Calu3 (cell line): ENCODE measurements around the gene CWC22. TPM values are rescaled to one million over a fixed set of nuclear protein-coding genes. Genes with fewer than 3 reads are reported as not detected.

Experiments
- BruUV-seq: library from RNA; stranded (reverse); fragments of 400-500 nt; replicated peaks from 2 replicates; lab custom pipeline; 2021; lab: Mats Ljungman, UMichigan
- CTCF ChIA-PET: fragments of 300-600 bp; sonication (Branson Sonifier 250); formaldehyde crosslinking; loops from one replicate; lab custom pipeline; 2022; ENCODE audit warnings: antibody characterized with exemption; lab: Charles Lee
- DNase-seq: peaks from one replicate; pipeline ENCODE4 v3.0.0; 2022
- H3K27ac Mint-ChIP-seq: one replicate; pipeline ENCODE4 v1.8.0; 2022; ENCODE audit warnings: mixed read lengths; ENCODE audit not compliant: unreplicated experiment
- H3K27me3 Mint-ChIP-seq: one replicate; pipeline ENCODE4 v1.8.0; 2022; ENCODE audit warnings: mixed read lengths; ENCODE audit not compliant: unreplicated experiment
- H3K36me3 Mint-ChIP-seq: one replicate; pipeline ENCODE4 v1.8.0; 2022; ENCODE audit warnings: mild to moderate bottlenecking, moderate library complexity, mixed read lengths; ENCODE audit not compliant: insufficient read depth, unreplicated experiment
- H3K4me1 Mint-ChIP-seq: one replicate; pipeline ENCODE4 v1.8.0; 2022; ENCODE audit warnings: mild to moderate bottlenecking, low read depth, mixed read lengths; ENCODE audit not compliant: unreplicated experiment
- H3K4me3 Mint-ChIP-seq: one replicate; pipeline ENCODE4 v1.8.0; 2022; ENCODE audit warnings: mild to moderate bottlenecking, low read depth, moderate library complexity, mixed read lengths; ENCODE audit not compliant: unreplicated experiment
- H3K9me3 Mint-ChIP-seq: one replicate; pipeline ENCODE4 v1.8.0; 2022; ENCODE audit warnings: low read depth, mixed read lengths; ENCODE audit not compliant: unreplicated experiment
- CTCF ChIP-seq: fragments of 200-600 bp; IDR thresholded peaks from one replicate; pipeline ENCODE4 v1.8.0; 2022; ENCODE audit warnings: antibody characterized with exemption; ENCODE audit not compliant: unreplicated experiment
- intact Hi-C: fragments of 100-400 bp; cut with micrococcal nuclease; formaldehyde crosslinking; loops from one replicate; pipeline ENCODE4 v1.10.0; 2022; ENCODE audit not compliant: unreplicated experiment
- total RNA-seq: library from RNA; stranded (reverse); gene quantifications from 2 replicates; pipeline ENCODE4 v1.2.3, GENCODE V29; 2022

Gene CWC22
- total RNA-seq, 1 experiment from 2014 or later: 20.5 TPM

- peaks cover 14% of the 10 kb centered on the region for H3K36me3 Mint-ChIP-seq
Measured at GRCh38 chr2:179999000-179999399, 8.1 kb downstream of the CWC22 start.

GRCh38 chr2:179995741-179996515, 11.2 kb downstream of the CWC22 start:
- CTCF ChIA-PET: no interaction called here
- Mint-ChIP-seq H3K36me3 (no peaks in the 10 kb centered on the region), H3K4me3 (no peak overlapping the region), H3K4me1 (peaks cover 17% of the 10 kb centered on the region), H3K27me3 (no peaks in the 10 kb centered on the region), H3K9me3 (no peaks in the 10 kb centered on the region), H3K27ac (no peak overlapping the region)
- DNase-seq: no peak
- no peak for TF ChIP-seq CTCF
- no TSS peak for BruUV-seq
- intact Hi-C loops: no loop called here

More at GRCh38 chr2:179999000-179999399, 8.1 kb downstream of the CWC22 start:
- Mint-ChIP-seq H3K4me3 (no peak overlapping the region), H3K27me3 (no peaks in the 10 kb centered on the region), H3K9me3 (no peaks in the 10 kb centered on the region), H3K27ac (no peak overlapping the region), H3K4me1 (peaks cover 46% of the 10 kb centered on the region)
- intact Hi-C loops: no loop called here
- DNase-seq: no peak
- CTCF ChIA-PET: no interaction called here
- TF ChIP-seq CTCF: no peak
- no TSS peak for BruUV-seq

GRCh38 chr2:179991344-179991743, 15.8 kb downstream of the CWC22 start:
- no peak overlapping the region for H3K27ac Mint-ChIP-seq
- intact Hi-C loops: no loop called here

GRCh38 chr2:179990676-179991317, 16.3 kb downstream of the CWC22 start:
- no peak for TF ChIP-seq CTCF
- intact Hi-C loops: no loop called here
- CTCF ChIA-PET: no interaction called here
- BruUV-seq: no TSS peak
- Mint-ChIP-seq H3K9me3 (no peaks in the 10 kb centered on the region), H3K27me3 (no peaks in the 10 kb centered on the region), H3K36me3 (peaks cover 4% of the 10 kb centered on the region), H3K4me3 (no peak overlapping the region), H3K4me1 (peaks cover 17% of the 10 kb centered on the region), H3K27ac (no peak overlapping the region)
- no peak for DNase-seq

More at GRCh38 chr2:179991344-179991743, 15.8 kb downstream of the CWC22 start:
- DNase-seq: peak; percentile 16
- H3K4me3 Mint-ChIP-seq: no peak overlapping the region
- no peaks in the 10 kb centered on the region for H3K36me3 Mint-ChIP-seq
- CTCF ChIA-PET: no interaction called here
- no TSS peak for BruUV-seq
- H3K27me3 Mint-ChIP-seq: no peaks in the 10 kb centered on the region
- no peak for TF ChIP-seq CTCF
- H3K9me3 Mint-ChIP-seq: no peaks in the 10 kb centered on the region
- peaks cover 20% of the 10 kb centered on the region for H3K4me1 Mint-ChIP-seq
